Body of pancreas (tissue), 4 donors: ENCODE data around the gene AKT3.

Source experiments
- POLR2A ChIP-seq, 3 donors: fragments of 450-650 bp; IDR thresholded peaks; one replicate each; pipeline ENCODE4 v1.6.1; 2016; ENCODE audit warnings: antibody characterized with exemption in 3 of 3, mild to moderate bottlenecking in 2 of 3
- TF ChIP-seq, protein P1 (sequence below), 7 experiments: fragments of 450-650 bp in 4 of 7; fragments of 200-600 bp in 3 of 7; sonication (generic) in 3 of 7; IDR thresholded peaks; one replicate each; pipeline ENCODE4 v1.5.1; 2016 to 2019; ENCODE audit warnings: antibody characterized with exemption in 7 of 7

- TF ChIP-seq, protein P1, sequence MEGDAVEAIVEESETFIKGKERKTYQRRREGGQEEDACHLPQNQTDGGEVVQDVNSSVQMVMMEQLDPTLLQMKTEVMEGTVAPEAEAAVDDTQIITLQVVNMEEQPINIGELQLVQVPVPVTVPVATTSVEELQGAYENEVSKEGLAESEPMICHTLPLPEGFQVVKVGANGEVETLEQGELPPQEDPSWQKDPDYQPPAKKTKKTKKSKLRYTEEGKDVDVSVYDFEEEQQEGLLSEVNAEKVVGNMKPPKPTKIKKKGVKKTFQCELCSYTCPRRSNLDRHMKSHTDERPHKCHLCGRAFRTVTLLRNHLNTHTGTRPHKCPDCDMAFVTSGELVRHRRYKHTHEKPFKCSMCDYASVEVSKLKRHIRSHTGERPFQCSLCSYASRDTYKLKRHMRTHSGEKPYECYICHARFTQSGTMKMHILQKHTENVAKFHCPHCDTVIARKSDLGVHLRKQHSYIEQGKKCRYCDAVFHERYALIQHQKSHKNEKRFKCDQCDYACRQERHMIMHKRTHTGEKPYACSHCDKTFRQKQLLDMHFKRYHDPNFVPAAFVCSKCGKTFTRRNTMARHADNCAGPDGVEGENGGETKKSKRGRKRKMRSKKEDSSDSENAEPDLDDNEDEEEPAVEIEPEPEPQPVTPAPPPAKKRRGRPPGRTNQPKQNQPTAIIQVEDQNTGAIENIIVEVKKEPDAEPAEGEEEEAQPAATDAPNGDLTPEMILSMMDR (IDR thresholded peaks at IDR 0.05): no peak
- TF ChIP-seq POLR2A (IDR thresholded peaks at IDR 0.05): no peak
These were observed 341.1 kb downstream of the AKT3 start for GRCh38 chr1:243508943-243509342.
